ENCODE measurements around the gene CRACR2B. TPM values are rescaled to one million over a fixed set of nuclear protein-coding genes. Genes with fewer than 3 reads are reported as not detected.
A peak's percentile ranks its signal among the peaks of the same experiment; 100 is the strongest.

The CRACR2B gene
- total and polyA plus RNA-seq, 2 of the 8 experiments (the other 6 are each of a cell fraction or from before 2014, with no cell fraction given) = 18.2 to 26.4 TPM

- Histone ChIP-seq H2BK12ac (ENCODE audit: low read depth, low read length) (no peak overlapping the region), H3K79me2 (ENCODE audit: control insufficient read depth in 1 of 2, insufficient read depth in 2 of 2, low read length in 2 of 2) (no peaks in the 10 kb centered on the region), H3K23ac (ENCODE audit: insufficient read length) (no peak overlapping the region), H3K79me1 (ENCODE audit: low read depth, low read length) (peaks cover under 1% of the 10 kb centered on the region; the same call in 1 of the 2 replicates), H3K18ac (ENCODE audit: extremely low read depth, low read length) (no peak overlapping the region), H2AFZ (ENCODE audit: low read length) (no peak overlapping the region), H3K9ac (replicated peaks in 1 of 4; ENCODE audit: extremely low read depth in 1 of 4, low read depth in 3 of 4, low read length in 3 of 4) (no peak overlapping the region), H3K27me3 (replicated peaks in 1 of 4; ENCODE audit: control insufficient read depth in 3 of 4, extremely low read depth in 1 of 4, insufficient read depth in 3 of 4, low read length in 3 of 4) (no peaks in the 10 kb centered on the region; a peak in 1 of 7 replicates), H4K91ac (replicated peaks; ENCODE audit: insufficient read length, low read length) (no peak overlapping the region), H2BK120ac (replicated peaks; ENCODE audit: low read depth, low read length) (no peak overlapping the region), H3K36me3 (ENCODE audit: control insufficient read depth in 2 of 4, insufficient read depth in 4 of 4, low read length in 3 of 4) (peaks cover 0 to 6% (median 0%) of the 10 kb centered on the region in 4 experiments; a peak in 2 of 8 replicates), H3K4me2 (ENCODE audit: insufficient read depth in 1 of 2, low read depth in 2 of 2, low read length in 2 of 2) (no peak overlapping the region), H3K14ac (ENCODE audit: insufficient read length) (no peak overlapping the region), H2BK15ac (ENCODE audit: low read length) (no peak overlapping the region), H4K5ac (ENCODE audit: insufficient read length, low read depth, low read length) (no peak overlapping the region), H3K56ac (replicated peaks; ENCODE audit: insufficient read length, low read depth, low read length) (no peak overlapping the region), H4K8ac (ENCODE audit: extremely low read depth, insufficient read depth, low read length) (peak overlapping the region; percentile 57; the same call in 1 of the 2 replicates), H3K4ac (replicated peaks; ENCODE audit: insufficient read length, low read depth, low read length) (no peak overlapping the region), H3K27ac (ENCODE audit: low read depth, low read length) (no peak overlapping the region), H2AK5ac (ENCODE audit: low read depth, low read length) (0 out of 2 replicates have a peak overlapping the region, but pooled peaks have one; percentile 48), H2BK5ac (ENCODE audit: low read depth, low read length) (no peak overlapping the region), H3K4me1 (replicated peaks in 1 of 4; ENCODE audit: control insufficient read depth in 3 of 4, insufficient read depth in 4 of 4, low read length in 3 of 4) (peaks cover 0 to 30% (median 18%) of the 10 kb centered on the region in 4 experiments; a peak in 6 of 7 replicates), H2BK20ac (ENCODE audit: low read length) (no peak overlapping the region), H4K20me1 (replicated peaks in 1 of 2; ENCODE audit: control insufficient read depth in 1 of 2, insufficient read depth in 2 of 2, low read length in 2 of 2) (peaks cover 2 to 13% of the 10 kb centered on the region in 2 experiments), H3K23me2 (ENCODE audit: low read depth, low read length) (no peaks in the 10 kb centered on the region; the same call in 1 of the 2 replicates), H3K4me3 (ENCODE audit: extremely low read depth in 1 of 4, insufficient read depth in 2 of 4, low read depth in 3 of 4, low read length in 4 of 4) (no peak overlapping the region), H3K9me3 (ENCODE audit: insufficient read depth in 2 of 2, low read depth in 1 of 2, low read length in 1 of 2) (no peaks in the 10 kb centered on the region)
- no peak for FAIRE-seq
- TF ChIP-seq POU5F1 (IDR thresholded peaks at IDR 0.05; ENCODE audit: low read depth, low read length) = no peak
- 0 out of 3 replicates have a peak, but pooled peaks of 1 of the 2 experiments have one; percentile 35 for TF ChIP-seq POLR2A (IDR thresholded peaks at IDR 0.05; ENCODE audit: control extremely low read depth in 1 of 2, low read depth in 2 of 2, low read length in 2 of 2)
- no peak for DNase-seq (ENCODE audit: low read depth in 1 of 2, low spot score in 2 of 2)
- ChIA-PET CTCF (ENCODE audit: partially characterized antibody) (interaction anchor here (1.0 to 1.7 kb wide), 4 partner anchors 10 to 80 kb away, joined by 3 to 4 read pairs (median 3); no protein-coding TSS in a partner anchor), POLR2A (ENCODE audit: partially characterized antibody) (interaction anchor here (1.1 to 53.0 kb wide), 7 partner anchors 9 to 44 kb away, joined by 4 to 1917 read pairs (median 11); partner anchors contain the start of genes CD151, CRACR2B, GATD1 and PNPLA2)
- 88% methylated on average over 18 of the region's 24 CpGs; no CpG with 5 or more reads in 1 of the 2 experiments for WGBS, 2 experiments (ENCODE audit: extremely low coverage in 1 of 2, insufficient coverage in 1 of 2, insufficient read length in 1 of 2, insufficient replicate concordance in 2 of 2, low coverage in 1 of 2, low lambda C conversion rate in 2 of 2, missing lambda C conversion rate in 1 of 2)
Observed at GRCh38 chr11:787084-787675, 40.5 kb upstream of the CRACR2B start.

Data from H1 (cell line).